GM21576 (cell line): ENCODE data around the gene SLC30A3.
"Not testable (repeated sequence)": the region's sequence is repeated elsewhere in the genome, so short reads cannot be mapped to it uniquely, and the experiment has no call there.

Experiments used
- ATAC-seq: cut with Tn5 transposase; IDR thresholded peaks from one replicate; pipeline ENCODE4 v1.9.1; 2021; ENCODE audit warnings: mild to moderate bottlenecking, moderate library complexity; ENCODE audit not compliant: unreplicated experiment

SLC30A3 gene

DNA sequence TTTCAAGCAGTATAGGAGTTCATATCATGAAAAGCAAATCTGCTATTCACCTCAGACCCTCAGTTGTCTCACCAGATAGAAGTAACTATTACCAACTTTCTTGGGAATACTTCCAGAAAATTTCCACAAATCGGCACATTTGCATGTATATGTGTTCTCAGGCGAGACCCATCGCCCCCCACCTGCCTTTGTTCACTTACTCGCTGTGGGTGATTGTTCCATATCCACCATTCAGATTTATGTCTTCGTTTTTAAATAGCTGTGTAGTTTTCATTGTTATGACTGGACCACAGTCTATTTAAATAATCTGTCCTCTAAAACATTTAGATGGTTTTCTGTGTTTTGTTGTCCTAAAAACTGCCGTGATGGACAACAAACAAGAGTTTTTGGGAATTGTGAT is 22.6 kb upstream of the SLC30A3 start:
- no peak for ATAC-seq

DNA sequence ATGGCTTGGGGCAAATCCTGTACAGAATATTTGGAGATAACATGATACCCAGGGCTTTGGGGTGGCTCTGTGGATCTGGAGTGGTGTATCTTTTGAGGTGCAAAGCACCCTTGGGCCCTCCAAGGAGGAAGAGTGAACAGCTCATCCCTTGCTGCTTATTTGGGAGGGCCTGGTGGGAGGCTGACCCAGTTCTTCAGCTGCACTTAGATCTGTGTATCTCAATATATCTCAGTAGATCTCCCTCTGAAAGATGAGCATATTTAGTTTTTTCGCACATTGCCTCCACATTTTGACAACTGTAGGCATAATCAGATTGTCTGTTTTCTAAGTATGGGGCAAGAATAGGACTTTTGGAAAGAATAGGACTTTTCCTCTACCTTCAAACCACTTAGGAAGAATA is 22.1 kb upstream of the SLC30A3 start:
- ATAC-seq: no peak

DNA sequence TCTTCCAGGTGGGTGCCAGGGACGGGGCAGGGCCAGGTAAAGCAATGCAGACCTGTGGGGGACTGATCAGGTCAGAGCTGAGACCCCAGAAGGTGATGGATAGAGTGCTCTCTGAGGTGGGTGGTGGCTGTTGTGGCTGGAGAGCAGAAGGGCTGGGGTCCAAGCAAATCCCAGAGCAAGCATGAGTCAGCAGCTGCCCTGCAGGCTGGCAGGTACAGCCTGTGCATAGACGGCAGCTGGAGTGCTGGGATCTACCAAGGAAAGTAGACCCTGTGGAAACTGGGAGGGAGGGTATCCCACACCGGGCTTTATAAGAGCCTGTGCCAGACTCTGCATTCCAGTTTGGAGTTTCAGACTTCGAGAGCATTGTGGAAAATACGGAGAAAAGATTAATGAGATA is 20.0 kb upstream of the SLC30A3 start:
- ATAC-seq: no peak

DNA sequence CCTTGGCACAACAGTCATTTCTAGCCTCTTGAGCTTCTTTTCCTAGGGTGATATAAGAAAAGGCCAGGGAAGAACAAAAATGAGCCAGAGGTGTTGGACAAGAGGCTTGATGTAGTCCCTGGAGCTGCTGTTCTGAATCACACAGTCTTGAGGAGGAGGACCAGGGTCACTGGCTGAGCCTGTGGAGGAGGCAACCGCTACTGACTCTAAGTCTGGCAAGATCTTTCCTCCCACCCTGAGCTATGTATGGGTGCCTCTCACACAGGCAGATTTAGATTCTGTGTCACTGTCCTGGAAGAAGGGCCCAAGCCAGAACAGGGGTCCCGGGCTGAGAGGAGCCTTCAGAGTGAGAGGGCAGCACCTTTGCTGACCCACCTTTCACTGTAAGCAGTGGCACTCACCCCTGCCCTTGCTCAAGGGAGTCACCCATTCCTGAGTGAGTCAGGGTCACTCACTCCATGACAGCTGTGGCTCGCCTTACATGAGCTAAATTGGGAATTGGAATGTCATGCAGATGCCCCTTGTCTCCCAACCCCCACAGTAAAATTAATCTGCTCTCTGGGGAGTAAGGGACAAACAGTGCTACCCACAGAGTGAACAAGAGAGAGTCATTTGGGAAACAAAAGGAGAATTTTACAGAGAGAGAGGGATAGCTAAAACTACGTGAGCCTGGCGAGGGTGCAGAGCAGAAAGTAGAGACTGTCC is 19.2 kb upstream of the SLC30A3 start, which contains the start of gene TRIM54:
TSS of gene TRIM54 (plus strand) at position 575 of the 705 bp plus-strand sequence. CDS start 303 bp downstream, outside the sequence.
- ATAC-seq: no peak

DNA sequence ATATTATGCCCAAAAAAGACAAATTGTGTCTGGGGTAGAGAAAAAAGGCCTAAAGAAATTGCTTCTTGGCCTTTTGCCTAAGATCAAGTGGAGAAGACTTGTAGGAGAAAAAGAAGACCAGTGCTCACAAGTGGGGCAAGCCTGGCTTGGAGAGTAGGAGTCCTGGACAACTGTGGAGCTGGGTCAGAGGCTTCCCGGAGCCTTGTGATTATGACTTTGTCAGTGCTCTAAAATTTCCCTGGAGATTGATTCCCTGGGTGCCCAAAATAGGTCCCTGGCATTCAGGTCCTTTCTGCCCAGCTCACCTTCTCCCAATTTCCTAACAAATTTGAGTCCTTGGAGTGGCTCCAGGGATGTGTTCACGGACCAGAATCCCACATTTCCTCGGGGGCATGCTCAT is 18.6 kb upstream of the SLC30A3 start:
- ATAC-seq: no peak

DNA sequence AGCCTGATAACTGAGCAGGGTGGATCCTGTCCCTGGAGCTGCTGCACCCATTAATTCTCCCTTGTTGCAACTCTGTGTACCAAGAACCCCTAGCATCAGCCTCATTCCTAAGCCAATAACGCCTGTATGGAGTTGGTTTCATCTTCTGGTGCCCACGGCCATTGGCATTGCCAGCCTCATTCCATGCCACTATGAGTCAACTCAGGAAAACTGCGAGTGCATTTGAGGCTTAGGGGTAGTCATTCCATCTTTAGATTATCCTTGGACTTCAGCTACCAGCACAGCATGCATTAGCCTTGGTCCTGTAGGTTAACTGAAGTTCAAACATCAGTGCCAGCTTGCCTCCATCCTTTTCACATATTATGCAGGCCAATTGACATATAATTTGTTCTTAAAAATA is 18.0 kb upstream of the SLC30A3 start:
- no peak for ATAC-seq

DNA sequence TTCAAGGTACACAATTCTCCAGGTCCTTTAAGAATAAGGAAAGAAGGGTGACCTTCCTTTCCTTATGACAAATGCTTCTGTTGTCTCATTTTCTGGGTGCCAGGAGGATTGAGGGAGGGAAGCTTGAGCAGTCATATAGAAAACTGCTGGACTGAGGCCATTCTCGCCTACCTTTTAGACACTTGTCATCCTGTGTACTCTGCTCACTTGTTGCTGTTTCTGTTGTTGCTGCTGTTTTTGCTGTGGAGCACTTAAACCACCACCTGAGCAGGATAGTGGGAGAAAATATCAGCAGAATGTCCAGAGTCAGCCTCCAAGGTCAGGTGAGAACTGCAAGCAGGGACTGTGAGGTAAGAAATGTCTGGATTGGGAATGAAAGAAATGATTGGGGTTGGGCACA is 15.2 kb upstream of the SLC30A3 start:
- no peak for ATAC-seq

DNA sequence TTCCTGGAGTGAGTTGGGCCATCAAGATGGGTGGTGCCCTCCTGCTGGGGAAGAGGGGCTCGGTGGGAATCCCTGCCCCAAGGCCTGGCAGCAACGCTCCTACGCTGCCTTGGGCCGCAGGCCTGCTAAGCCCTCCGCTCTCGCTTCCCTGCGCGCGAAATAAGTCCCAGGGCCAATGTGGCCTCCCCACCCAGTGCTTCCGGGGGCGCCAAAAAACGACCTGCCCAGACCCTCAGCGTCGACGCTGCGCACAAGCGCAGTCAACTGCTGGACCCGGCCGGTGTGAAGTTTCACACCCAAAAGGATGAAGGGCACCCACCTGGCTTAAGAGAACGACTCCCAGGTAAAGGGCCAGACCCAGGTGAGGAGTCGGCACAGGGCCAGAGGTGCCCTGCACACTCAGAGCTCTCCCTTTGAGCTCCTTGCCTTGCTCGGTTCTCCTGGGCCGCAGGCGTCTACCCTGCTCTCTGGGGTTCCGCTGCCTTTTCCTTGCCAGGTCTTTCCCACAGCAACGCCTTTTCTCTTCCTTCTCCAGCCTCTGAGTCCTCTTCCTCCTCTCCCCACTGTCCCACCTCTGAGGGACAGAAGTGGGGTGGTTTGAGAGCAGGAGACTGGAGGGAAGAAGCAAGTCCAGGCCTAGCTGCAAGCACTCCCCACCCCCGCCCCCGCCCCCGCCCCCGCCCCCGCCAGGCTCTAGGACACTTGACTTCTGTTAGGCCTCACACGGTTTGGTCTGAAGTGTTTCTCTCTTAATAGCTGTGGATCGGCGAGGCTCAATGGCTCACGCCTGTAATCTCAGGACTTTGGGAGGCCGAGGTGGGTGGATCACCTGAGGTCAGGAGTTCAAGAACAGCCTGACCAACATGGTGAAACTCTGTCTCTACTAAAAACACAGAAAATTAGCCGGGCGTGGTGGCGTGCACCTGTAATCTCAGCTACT is 12.6 kb upstream of the SLC30A3 start, which contains the start of gene DNAJC5G:
TSS of gene DNAJC5G (plus strand) at position 223 of the 940 bp plus-strand sequence. CDS start 1,296 bp downstream, outside the sequence.
- no peak for ATAC-seq

DNA sequence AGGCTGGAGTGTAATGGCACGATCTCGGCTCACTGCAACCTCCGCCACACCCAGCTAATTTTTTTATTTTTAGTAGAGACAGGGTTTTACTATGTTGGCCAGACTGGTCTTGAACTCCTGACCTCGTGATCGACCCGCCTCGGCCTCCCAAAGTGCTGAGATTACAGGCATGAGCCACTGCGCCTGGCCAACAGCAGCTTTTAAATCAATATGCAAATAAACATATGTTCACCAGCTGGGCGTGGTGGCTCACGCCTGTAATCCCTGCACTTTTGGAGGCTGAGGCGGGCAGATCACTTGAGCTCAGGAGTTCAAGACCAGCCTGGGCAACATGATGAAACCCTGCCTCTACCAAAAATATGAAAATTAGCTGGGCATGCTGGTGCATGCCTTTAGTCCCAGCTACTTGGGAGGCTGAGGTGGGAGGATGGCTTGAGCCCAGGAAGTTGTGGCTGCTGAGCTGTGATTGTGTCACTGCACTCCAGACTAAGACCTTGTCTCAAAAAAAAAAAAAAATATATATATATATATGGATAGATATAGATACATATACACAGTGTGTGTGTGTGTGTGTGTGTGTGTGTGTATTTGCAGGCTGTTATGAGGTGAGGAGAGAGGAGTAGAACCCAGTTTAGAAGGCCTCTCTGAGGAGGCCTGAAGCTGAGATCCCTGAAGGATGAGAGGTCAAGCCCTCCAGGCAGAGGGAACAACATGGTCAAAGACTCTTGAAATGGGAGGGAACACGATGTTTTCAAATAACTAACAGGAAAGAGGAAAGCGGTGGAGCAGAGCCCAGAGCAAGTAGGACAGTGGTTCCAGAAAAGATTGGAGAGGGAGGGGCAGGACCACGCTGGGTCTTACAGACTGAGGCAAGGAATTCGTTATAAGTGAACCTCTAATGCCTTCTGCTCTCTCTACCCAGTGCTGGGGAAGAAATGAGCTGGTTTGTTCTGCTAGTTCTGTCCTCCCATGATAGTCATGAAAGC is 10.0 kb upstream of the SLC30A3 start:
- ATAC-seq: not testable (repeated sequence)

DNA sequence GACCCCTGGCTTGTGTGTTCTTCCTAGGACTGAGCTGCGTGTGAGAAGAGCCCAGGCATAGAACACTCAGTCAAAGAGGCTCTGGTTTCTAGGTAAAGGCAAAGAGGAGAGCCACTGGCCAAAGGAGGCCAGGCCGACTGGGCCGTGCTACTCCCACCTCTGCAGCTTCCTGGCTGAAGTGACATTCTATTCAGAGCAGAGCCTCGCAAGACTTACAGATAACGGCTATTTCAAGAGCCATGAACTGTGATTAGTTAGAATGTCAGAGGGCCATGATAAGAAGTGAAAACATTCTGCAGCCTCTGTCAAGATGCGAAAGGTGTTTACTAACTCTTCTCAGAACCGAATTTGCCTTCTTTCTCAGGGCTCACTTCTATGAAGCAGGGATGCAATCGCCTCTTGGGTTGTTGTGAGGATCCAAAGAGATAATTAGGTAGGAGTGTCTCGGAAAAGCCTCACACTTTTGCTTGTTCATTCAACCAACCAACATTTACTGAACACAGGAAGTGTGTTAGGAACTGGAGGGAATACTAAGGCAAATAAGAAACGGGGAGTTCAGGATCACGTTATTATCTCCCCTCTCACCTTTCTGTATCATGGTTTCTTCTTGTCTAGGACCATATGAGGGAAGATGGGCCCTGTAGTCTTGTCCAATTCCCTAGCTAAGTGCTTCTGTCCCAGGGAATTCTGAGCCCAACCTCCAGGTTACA is 8.9 kb upstream of the SLC30A3 start:
- ATAC-seq: no peak

DNA sequence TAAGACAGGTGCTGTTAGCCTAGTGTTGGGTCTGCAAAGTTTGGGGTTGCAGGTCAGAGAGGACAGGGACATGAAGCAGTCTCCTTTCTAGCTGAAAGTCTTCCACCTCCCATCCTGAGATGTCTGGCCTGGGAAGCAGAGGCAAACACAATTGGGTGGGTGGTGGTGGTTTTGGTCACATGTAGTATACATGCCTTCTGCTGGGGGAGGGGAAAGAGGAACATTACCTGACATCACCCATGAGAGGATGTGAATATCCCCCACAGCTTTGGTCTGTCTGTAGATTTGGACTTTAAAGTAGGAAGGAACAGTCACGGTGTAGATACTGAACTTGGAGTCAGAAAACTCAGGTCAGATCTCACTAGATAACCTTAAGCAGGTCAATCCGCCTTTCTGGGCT is 7.8 kb upstream of the SLC30A3 start:
- no peak for ATAC-seq

DNA sequence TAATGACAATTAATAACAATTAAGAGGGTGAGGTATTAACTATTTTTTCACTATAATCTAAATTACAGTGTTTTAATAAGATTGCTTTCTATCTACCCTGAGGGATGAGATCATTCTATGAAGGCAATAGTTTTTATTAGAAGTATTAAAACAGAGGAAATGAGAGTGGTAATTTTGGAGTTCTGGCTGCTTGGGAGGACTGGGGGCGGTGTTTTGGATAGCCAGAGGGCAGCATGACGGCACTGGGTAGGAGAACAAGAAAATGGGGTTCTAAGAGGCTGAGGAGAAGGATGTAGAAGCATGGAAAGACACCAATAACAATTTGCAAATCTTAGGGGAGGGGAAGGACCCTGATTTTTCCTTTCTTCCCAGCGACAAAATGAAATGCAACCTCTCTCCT is 7.3 kb upstream of the SLC30A3 start:
- no peak for ATAC-seq

DNA sequence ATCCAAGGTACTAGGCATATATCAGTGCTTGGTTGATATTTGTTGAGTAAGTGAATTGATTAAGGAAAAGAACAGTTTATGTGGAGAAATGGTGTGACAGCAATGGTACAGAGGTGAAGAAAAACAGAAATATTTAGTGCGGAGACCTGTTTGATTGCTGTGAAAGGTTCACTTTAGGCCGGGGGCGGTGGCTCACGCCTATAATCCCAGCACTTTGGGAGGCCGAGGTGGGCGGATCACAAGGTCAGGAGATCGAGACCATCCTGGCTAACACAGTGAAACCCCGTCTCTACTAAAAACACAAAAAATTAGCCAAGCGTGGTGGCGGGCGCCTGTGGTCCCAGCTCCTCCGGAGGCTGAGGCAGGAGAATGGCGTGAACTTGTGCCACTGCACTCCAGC is 5.4 kb upstream of the SLC30A3 start:
- ATAC-seq: not testable (repeated sequence)

DNA sequence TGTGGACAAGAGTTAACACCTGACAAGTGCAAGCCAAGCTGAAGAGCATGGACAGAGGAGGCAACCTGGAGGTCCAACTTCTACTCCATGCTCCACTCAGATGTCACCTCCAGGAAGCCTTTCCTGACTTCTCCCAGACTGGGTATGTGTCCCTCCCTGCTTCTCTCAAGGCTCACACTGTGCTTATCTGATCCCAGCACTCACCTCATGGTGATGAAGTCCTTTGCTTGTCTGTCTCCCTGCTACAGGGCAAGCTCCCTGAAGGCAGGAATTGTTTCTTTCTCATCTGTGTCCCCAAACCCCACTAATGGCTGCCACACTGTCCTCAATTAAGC is 2.7 kb upstream of the SLC30A3 start:
- no peak for ATAC-seq

DNA sequence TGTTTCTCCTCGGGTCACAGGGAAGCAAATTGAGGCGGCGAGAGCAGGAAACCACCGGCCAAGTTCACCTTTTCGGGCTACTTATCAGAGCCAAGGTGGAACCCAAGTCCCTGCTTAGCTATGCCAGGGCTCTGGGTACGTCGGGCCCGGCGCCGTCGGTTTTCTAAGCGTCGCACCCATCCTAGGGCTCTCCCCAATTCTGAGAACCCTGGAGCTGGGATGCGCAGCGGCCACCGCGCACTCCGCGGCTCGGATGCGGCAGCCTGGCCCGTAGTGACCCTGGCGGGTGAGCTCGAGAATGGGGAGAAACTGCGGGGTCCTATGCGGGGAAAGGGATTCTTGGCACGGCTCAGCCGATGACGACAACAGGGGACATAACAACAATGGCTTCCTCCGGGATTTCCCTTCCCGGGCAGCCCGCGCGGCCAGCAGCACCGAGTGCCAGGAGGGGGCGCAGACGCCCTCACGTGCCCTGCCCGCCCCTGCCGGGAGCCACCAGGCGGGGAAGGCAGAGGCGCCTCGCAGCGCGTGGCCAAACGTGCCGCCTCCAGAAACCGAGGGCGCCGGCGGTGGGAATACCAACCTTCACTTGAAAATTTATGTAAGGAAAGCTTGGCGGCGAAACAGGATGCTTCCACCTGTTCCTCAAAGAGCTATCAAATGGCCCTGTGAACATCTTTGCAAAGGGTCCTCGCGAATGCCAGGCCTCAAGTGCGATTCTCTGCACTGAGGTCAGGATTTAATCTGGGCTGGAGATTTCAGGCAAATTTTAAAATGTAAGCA is 2.1 kb upstream of the SLC30A3 start:
- ATAC-seq: no peak

DNA sequence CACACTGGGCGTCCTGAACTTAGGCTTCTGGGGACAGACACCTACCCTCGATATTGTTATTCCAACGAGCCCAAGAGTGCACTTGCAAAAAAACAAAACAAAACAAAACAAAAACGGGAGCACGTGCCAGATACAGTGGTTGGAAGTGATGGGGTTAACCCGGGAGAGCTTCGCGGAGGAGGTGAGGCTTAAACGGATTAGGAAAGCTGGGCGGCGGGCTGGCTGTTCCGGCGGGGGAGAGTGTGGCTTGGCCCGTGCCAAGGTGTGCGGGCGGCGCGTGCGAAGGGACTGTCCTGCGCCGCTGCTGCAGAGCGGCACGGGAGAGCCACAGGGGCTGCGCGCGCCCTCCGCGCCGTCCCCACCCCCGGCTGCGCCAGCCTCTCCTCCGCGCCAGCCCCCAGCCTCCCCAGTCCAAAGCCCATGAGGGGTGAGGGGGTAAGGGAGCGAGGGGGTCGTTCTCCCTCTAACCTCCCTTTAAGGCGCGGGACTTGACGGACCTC is 1.5 kb upstream of the SLC30A3 start:
- ATAC-seq: no peak

DNA sequence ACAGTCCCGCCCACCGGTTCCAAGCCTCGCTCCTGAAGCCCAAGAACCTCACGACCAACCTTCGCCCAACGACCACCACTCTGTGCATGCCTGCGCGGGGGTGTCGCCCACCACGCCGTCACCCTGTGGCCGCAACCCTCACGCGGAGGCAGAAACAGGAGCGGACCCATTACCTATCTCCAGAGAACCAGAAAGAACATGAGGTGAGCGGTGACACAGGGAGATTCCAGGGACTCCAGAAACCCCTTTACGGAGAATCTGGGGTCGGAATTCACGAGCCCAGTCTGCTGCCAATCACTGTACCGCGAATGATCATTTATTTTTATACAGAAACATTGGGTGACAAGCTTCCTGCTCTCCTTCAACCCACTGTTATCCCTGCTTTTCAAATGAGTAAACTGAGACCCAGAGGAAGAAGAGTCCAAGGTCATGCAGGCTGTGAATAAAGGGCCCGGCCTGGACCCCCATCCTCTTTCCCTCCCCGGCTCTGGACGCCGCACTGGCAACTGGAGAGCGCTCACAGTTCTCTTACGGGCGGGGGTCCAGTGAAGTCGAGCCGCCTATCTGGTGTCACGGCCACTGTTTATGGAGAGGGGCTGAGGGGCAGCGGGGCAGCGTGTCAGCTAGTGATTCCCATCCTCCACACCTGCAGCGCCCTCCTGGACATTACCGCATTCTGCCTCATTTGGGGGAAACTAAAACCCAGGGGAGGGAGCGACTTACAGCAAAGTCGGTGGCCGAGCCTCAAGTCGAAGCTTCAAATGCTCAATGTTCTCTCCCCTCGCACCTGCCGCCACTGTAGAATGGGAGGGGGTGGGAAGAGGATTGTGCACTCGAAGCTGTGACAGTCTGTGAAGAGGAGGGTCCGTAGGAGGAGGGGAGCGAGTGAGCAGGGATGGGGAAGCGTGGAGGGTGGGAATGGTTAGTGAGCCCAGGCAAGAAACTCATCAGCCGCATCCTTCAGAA is 723 bp upstream of the SLC30A3 start:
- no peak for ATAC-seq

DNA sequence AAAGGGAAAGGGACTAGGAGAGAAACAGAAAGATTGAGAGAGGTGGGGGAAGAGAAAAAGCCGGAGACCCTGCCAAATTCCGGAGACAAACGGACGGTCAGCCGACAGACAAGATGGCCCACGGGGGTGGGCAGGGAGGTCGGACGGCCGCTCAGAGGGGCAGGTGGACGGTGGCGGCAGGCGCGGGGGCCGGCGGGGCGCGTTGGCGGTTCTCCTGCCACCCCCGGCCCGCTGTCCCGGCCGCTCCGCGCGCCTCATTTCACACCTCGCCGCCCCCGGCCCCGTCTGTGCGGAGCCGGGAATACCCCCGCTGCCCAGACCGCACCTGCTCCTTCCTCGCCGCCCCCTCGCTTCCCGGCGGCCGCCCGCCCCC is 935 bp downstream of the SLC30A3 start:
- no peak for ATAC-seq
